ENCODE results near the gene LYRM2.

The LYRM2 gene

DNA sequence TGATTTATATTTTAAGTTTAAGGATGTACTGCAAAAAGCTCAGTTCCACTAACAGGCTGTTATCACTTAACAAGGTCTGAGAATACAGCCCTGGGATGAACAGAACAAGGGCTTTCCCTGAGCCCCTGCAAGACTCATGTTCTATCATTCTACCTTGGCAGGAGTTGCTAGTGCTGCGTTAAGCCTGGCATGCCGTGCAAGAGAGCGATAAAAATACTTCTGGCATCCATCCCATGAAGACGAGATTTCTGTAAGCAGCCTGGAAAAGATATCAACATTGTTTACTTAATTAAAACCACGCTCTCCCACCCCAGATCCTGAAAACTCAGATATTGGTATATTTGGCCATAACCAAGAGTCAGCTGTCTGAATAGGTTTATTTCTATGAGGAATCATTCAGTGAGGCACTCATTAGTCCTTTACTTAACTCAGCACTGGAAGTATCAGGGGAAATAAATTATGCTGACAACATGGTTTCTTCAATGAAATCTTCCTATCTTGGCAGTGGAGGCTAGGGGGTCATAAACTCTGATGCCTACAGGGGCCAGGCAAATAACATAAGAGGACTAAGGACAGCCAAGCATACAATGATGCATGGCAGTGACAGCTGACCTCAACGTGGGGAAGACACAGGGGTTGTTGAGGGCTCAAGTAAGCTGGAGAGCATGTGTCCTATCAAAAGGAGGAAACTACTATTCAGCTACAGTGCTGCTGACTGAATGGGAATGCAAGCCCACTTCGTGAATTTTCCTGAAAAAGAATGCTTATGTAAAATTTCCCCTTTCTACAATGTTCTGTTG lies 37.6 kb upstream of the LYRM2 start:
- H3K36me3 ChIP-seq (ENCODE audit: low read length) = peaks cover 24% of the 10 kb centered on the region
- no peak overlapping the region for H3K27ac ChIP-seq (ENCODE audit: low read depth, low read length)
- no peaks in the 10 kb centered on the region for H3K9me2 ChIP-seq (replicated peaks; ENCODE audit: insufficient read depth, low read length)

DNA sequence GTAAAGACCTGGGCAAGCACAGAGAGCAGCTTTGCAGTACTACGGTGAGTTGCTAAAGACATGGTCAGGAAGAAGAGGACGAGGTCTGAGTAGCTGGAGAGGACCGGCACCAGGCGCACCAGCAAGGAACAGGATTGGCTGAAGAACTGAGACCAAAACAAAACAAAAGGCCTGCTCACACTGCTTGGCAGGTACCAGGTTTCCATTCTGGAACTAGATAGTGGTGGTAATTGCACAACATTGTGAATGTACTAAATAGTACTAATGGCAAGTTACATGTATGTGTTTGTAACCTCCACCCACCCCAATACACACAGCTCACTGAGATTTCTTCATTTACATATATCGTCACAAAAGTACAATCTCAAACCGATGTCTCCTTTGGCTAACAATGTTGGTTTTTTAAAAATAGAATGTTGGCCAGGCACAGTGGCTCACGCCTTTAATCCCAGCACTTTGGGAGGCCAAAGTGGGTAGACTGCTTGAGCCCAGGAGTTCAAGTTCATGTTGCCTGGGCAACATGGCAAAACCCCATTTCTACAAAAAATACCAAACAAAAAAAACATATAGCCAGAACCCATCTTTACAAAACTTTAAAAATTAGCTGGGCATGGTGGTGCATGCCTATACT lies 32.5 kb upstream of the LYRM2 start:
- no peak overlapping the region for H3K4me3 ChIP-seq (ENCODE audit: insufficient read depth, low read length, poor library complexity, severe bottlenecking)
- H4K20me1 ChIP-seq (ENCODE audit: low read depth, low read length) = no peaks in the 10 kb centered on the region
- H3F3A ChIP-seq (ENCODE audit: insufficient read depth) = no peaks in the 10 kb centered on the region
- no peaks in the 10 kb centered on the region for H3K27me3 ChIP-seq (ENCODE audit: low read length)
- no peak overlapping the region for H3K4me2 ChIP-seq (ENCODE audit: low read depth, low read length, poor library complexity, severe bottlenecking)
- peaks cover 30% of the 10 kb centered on the region for H3K36me3 ChIP-seq (ENCODE audit: low read length)
- no peak overlapping the region for H2AFZ ChIP-seq (ENCODE audit: low read depth, low read length, severe bottlenecking)
- no peaks in the 10 kb centered on the region for H3K79me2 ChIP-seq (ENCODE audit: insufficient read depth, low read length)
- H3K27ac ChIP-seq (ENCODE audit: low read depth, low read length) = no peak overlapping the region
- no peak overlapping the region for H3K9ac ChIP-seq (ENCODE audit: low read length)
- no peaks in the 10 kb centered on the region for H3K9me2 ChIP-seq (replicated peaks; ENCODE audit: insufficient read depth, low read length)
- no peaks in the 10 kb centered on the region for H3K9me3 ChIP-seq (ENCODE audit: insufficient read depth, low read length)
- no peak for TF ChIP-seq EZH2phosphoT487 (conservative IDR thresholded peaks at IDR 0.05; ENCODE audit: low read length)
- TF ChIP-seq, protein P1, sequence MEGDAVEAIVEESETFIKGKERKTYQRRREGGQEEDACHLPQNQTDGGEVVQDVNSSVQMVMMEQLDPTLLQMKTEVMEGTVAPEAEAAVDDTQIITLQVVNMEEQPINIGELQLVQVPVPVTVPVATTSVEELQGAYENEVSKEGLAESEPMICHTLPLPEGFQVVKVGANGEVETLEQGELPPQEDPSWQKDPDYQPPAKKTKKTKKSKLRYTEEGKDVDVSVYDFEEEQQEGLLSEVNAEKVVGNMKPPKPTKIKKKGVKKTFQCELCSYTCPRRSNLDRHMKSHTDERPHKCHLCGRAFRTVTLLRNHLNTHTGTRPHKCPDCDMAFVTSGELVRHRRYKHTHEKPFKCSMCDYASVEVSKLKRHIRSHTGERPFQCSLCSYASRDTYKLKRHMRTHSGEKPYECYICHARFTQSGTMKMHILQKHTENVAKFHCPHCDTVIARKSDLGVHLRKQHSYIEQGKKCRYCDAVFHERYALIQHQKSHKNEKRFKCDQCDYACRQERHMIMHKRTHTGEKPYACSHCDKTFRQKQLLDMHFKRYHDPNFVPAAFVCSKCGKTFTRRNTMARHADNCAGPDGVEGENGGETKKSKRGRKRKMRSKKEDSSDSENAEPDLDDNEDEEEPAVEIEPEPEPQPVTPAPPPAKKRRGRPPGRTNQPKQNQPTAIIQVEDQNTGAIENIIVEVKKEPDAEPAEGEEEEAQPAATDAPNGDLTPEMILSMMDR (IDR thresholded peaks at IDR 0.05; ENCODE audit: insufficient read depth, low read length, poor library complexity, severe bottlenecking) = no peak

More for the DNA sequence above, 37.6 kb upstream of the LYRM2 start:
- Histone ChIP-seq H3K79me2 (ENCODE audit: insufficient read depth, low read length) (no peaks in the 10 kb centered on the region), H2AFZ (ENCODE audit: low read depth, low read length, severe bottlenecking) (no peak overlapping the region), H3K9me3 (ENCODE audit: insufficient read depth, low read length) (no peaks in the 10 kb centered on the region), H3F3A (ENCODE audit: insufficient read depth) (no peaks in the 10 kb centered on the region), H3K9ac (ENCODE audit: low read length) (no peak overlapping the region), H3K27me3 (ENCODE audit: low read length) (no peaks in the 10 kb centered on the region), H4K20me1 (ENCODE audit: low read depth, low read length) (no peaks in the 10 kb centered on the region), H3K4me3 (ENCODE audit: insufficient read depth, low read length, poor library complexity, severe bottlenecking) (no peak overlapping the region), H3K4me2 (ENCODE audit: low read depth, low read length, poor library complexity, severe bottlenecking) (no peak overlapping the region)
- no peak for TF ChIP-seq EZH2phosphoT487 (conservative IDR thresholded peaks at IDR 0.05; ENCODE audit: low read length)
- TF ChIP-seq, protein P1 (IDR thresholded peaks at IDR 0.05; ENCODE audit: insufficient read depth, low read length, poor library complexity, severe bottlenecking) = no peak

DNA sequence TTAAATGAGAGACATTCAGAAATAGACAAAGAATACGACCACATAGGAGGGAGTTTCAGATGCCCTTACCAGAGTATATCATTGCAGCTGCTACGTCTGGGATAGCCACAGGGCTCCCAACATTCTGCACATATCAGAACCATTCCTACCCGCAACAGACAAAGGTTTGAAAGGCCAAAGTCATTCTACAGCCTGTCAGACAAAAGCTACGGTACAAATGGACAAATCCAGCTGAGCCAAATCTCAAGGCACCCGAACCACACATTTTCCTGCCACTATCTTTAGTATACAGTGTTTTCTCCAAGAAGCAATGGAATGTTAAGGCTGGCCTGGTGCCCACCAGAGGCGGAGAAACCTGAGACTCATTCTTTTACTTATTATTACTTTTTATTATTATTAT lies 30.5 kb upstream of the LYRM2 start:
- no peaks in the 10 kb centered on the region for H3F3A ChIP-seq (ENCODE audit: insufficient read depth)
- H3K36me3 ChIP-seq (ENCODE audit: low read length) = peaks cover 26% of the 10 kb centered on the region
- H4K20me1 ChIP-seq (ENCODE audit: low read depth, low read length) = no peaks in the 10 kb centered on the region
- H3K9me2 ChIP-seq (replicated peaks; ENCODE audit: insufficient read depth, low read length) = no peaks in the 10 kb centered on the region
- H3K79me2 ChIP-seq (ENCODE audit: insufficient read depth, low read length) = no peaks in the 10 kb centered on the region
- H2AFZ ChIP-seq (ENCODE audit: low read depth, low read length, severe bottlenecking) = no peak overlapping the region
- H3K9ac ChIP-seq (ENCODE audit: low read length) = no peak overlapping the region
- TF ChIP-seq, protein P1 (IDR thresholded peaks at IDR 0.05; ENCODE audit: insufficient read depth, low read length, poor library complexity, severe bottlenecking) = no peak
- H3K9me3 ChIP-seq (ENCODE audit: insufficient read depth, low read length) = no peaks in the 10 kb centered on the region
- H3K27me3 ChIP-seq (ENCODE audit: low read length) = no peaks in the 10 kb centered on the region
- no peak overlapping the region for H3K4me2 ChIP-seq (ENCODE audit: low read depth, low read length, poor library complexity, severe bottlenecking)
- no peak overlapping the region for H3K27ac ChIP-seq (ENCODE audit: low read depth, low read length)
- no peak overlapping the region for H3K4me3 ChIP-seq (ENCODE audit: insufficient read depth, low read length, poor library complexity, severe bottlenecking)

All from SU-DHL-6 (cell line).